Measurements from ENCODE around the gene MCOLN1. TPM values are rescaled to one million over a fixed set of nuclear protein-coding genes. Genes with fewer than 3 reads are reported as not detected.

MCOLN1 gene
- total RNA-seq, 1 donor from 2014 or later = 39.8 TPM

- H3K4me1 Mint-ChIP-seq (ENCODE audit: low read depth, unreplicated experiment) = peaks cover 15% of the 10 kb centered on the region
- TF ChIP-seq, protein P1, sequence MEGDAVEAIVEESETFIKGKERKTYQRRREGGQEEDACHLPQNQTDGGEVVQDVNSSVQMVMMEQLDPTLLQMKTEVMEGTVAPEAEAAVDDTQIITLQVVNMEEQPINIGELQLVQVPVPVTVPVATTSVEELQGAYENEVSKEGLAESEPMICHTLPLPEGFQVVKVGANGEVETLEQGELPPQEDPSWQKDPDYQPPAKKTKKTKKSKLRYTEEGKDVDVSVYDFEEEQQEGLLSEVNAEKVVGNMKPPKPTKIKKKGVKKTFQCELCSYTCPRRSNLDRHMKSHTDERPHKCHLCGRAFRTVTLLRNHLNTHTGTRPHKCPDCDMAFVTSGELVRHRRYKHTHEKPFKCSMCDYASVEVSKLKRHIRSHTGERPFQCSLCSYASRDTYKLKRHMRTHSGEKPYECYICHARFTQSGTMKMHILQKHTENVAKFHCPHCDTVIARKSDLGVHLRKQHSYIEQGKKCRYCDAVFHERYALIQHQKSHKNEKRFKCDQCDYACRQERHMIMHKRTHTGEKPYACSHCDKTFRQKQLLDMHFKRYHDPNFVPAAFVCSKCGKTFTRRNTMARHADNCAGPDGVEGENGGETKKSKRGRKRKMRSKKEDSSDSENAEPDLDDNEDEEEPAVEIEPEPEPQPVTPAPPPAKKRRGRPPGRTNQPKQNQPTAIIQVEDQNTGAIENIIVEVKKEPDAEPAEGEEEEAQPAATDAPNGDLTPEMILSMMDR (IDR thresholded peaks at IDR 0.05; ENCODE audit: partially characterized antibody, unreplicated experiment) = no peak
- H3K9me3 Mint-ChIP-seq (ENCODE audit: unreplicated experiment) = peaks cover 19% of the 10 kb centered on the region
- H3K27me3 Mint-ChIP-seq (ENCODE audit: unreplicated experiment) = peaks cover 19% of the 10 kb centered on the region
- peak overlapping the region; percentile 94 for H3K27ac Mint-ChIP-seq (ENCODE audit: unreplicated experiment)
- H3K36me3 Mint-ChIP-seq (ENCODE audit: unreplicated experiment) = no peaks in the 10 kb centered on the region
- peak overlapping the region; percentile 93 for H3K4me3 Mint-ChIP-seq (ENCODE audit: unreplicated experiment)
- DNase-seq = no peak
Observed at GRCh38 chr19:7516878-7517277, 5.5 kb upstream of the MCOLN1 start.

GRCh38 chr19:7519361-7520130 is 2.9 kb upstream of the MCOLN1 start:
- TF ChIP-seq, protein P1 (IDR thresholded peaks at IDR 0.05; ENCODE audit: partially characterized antibody, unreplicated experiment) = no peak
- no peak for DNase-seq
- Mint-ChIP-seq H3K4me1 (ENCODE audit: low read depth, unreplicated experiment) (peaks cover 15% of the 10 kb centered on the region), H3K27me3 (ENCODE audit: unreplicated experiment) (peaks cover 18% of the 10 kb centered on the region), H3K36me3 (ENCODE audit: unreplicated experiment) (no peaks in the 10 kb centered on the region), H3K9me3 (ENCODE audit: unreplicated experiment) (peaks cover 20% of the 10 kb centered on the region), H3K27ac (ENCODE audit: unreplicated experiment) (no peak overlapping the region), H3K4me3 (ENCODE audit: unreplicated experiment) (no peak overlapping the region)

- peaks cover 16% of the 10 kb centered on the region for H3K9me3 Mint-ChIP-seq (ENCODE audit: unreplicated experiment)
- TF ChIP-seq, protein P1 (IDR thresholded peaks at IDR 0.05; ENCODE audit: partially characterized antibody, unreplicated experiment) = no peak
- no peak overlapping the region for H3K4me3 Mint-ChIP-seq (ENCODE audit: unreplicated experiment)
- no peaks in the 10 kb centered on the region for H3K36me3 Mint-ChIP-seq (ENCODE audit: unreplicated experiment)
- no peak for DNase-seq
- no peak overlapping the region for H3K27ac Mint-ChIP-seq (ENCODE audit: unreplicated experiment)
- peaks cover 14% of the 10 kb centered on the region for H3K27me3 Mint-ChIP-seq (ENCODE audit: unreplicated experiment)
- H3K4me1 Mint-ChIP-seq (ENCODE audit: low read depth, unreplicated experiment) = peaks cover 8% of the 10 kb centered on the region
Observed at GRCh38 chr19:7520131-7521051, 2.0 kb upstream of the MCOLN1 start.

DNA sequence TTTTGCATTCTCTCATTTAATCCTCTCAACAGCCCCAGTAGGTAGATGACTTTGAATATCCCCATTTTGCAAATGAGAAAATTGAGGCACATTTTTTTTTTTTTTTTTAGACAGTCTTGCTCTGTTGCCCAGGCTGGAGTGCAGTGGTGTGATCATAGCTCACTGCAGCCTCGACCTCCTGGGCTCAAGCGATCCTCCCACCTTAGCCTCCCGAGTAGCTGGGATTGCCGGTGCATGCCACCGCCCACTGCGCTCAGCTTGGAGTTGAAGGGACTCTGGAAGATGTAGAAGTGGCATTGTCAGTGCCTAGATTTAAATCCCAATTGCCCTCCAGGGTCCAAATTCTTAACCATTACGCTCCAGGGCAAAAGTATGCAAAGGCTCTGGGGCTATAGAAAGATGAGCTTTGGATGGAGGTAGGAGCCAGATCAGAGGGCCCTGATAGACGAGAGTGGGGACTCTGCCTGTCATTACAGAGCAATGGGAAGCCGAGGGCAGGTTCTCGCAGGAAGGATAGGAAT is 813 bp upstream of the MCOLN1 start:
- no peaks in the 10 kb centered on the region for H3K36me3 Mint-ChIP-seq (ENCODE audit: unreplicated experiment)
- H3K4me3 Mint-ChIP-seq (ENCODE audit: unreplicated experiment) = peak overlapping the region; percentile 98
- H3K4me1 Mint-ChIP-seq (ENCODE audit: low read depth, unreplicated experiment) = peaks cover 5% of the 10 kb centered on the region
- peak overlapping the region; percentile 83 for H3K27ac Mint-ChIP-seq (ENCODE audit: unreplicated experiment)
- peaks cover 10% of the 10 kb centered on the region for H3K27me3 Mint-ChIP-seq (ENCODE audit: unreplicated experiment)
- DNase-seq = no peak
- peaks cover 12% of the 10 kb centered on the region for H3K9me3 Mint-ChIP-seq (ENCODE audit: unreplicated experiment)
- TF ChIP-seq, protein P1 (IDR thresholded peaks at IDR 0.05; ENCODE audit: partially characterized antibody, unreplicated experiment) = no peak

Data from glutamatergic neuron (in vitro differentiated cells).